ENCODE data around the gene TTC24.

Gene TTC24

GRCh38 chr1:156553860-156554485 is 25.6 kb upstream of the TTC24 start:
- DNase-seq (ENCODE audit: low spot score) (no peak), FAIRE-seq (no peak)

GRCh38 chr1:156554971-156555370 is 24.6 kb upstream of the TTC24 start:
- DNase-seq (ENCODE audit: low spot score) = no peak
- no peak for FAIRE-seq

- FAIRE-seq = no peak
- DNase-seq (ENCODE audit: low spot score) = no peak
Measured at GRCh38 chr1:156555715-156556114, 23.8 kb upstream of the TTC24 start.

- FAIRE-seq (no peak), DNase-seq (ENCODE audit: low spot score) (no peak)
Measured at GRCh38 chr1:156556354-156556753, 23.2 kb upstream of the TTC24 start.

GRCh38 chr1:156559086-156559796 is 20.3 kb upstream of the TTC24 start:
- FAIRE-seq = no peak
- no peak for DNase-seq (ENCODE audit: low spot score)

- FAIRE-seq = no peak
- DNase-seq (ENCODE audit: low spot score) = peak; percentile 14
Measured at GRCh38 chr1:156559797-156560385, 19.6 kb upstream of the TTC24 start.

GRCh38 chr1:156560585-156561163 is 18.8 kb upstream of the TTC24 start:
- FAIRE-seq = no peak
- no peak for DNase-seq (ENCODE audit: low spot score)

- FAIRE-seq = no peak
- DNase-seq (ENCODE audit: low spot score) = no peak
Measured at GRCh38 chr1:156565519-156565918, 14.0 kb upstream of the TTC24 start.

GRCh38 chr1:156566436-156566835 is 13.1 kb upstream of the TTC24 start:
- FAIRE-seq (no peak), DNase-seq (ENCODE audit: low spot score) (no peak)

GRCh38 chr1:156571261-156571852 is 8.2 kb upstream of the TTC24 start:
- DNase-seq (ENCODE audit: low spot score) (peak; percentile 81), FAIRE-seq (peak; percentile 56)

GRCh38 chr1:156571919-156572662 is 7.4 kb upstream of the TTC24 start, which contains the start of gene IQGAP3:
IQGAP3 (minus strand) TSS chr1:156572565; CDS start chr1:156572529, 36 bp downstream.
- FAIRE-seq = no peak
- peak; percentile 71 for DNase-seq (ENCODE audit: low spot score)

GRCh38 chr1:156572663-156573018 is 6.9 kb upstream of the TTC24 start:
- DNase-seq (ENCODE audit: low spot score) (no peak), FAIRE-seq (no peak)

- FAIRE-seq (no peak), DNase-seq (ENCODE audit: low spot score) (no peak)
Measured at GRCh38 chr1:156574039-156574633, 5.4 kb upstream of the TTC24 start.

- DNase-seq (ENCODE audit: low spot score) (no peak), FAIRE-seq (no peak)
Measured at GRCh38 chr1:156577550-156577949, 2.0 kb upstream of the TTC24 start.

GRCh38 chr1:156578055-156578454 is 1.5 kb upstream of the TTC24 start:
- DNase-seq (ENCODE audit: low spot score) = no peak
- no peak for FAIRE-seq

- no peak for FAIRE-seq
- no peak for DNase-seq (ENCODE audit: low spot score)
Measured at GRCh38 chr1:156581661-156582387, 2.3 kb downstream of the TTC24 start.

GRCh38 chr1:156582388-156583017 is 3.0 kb downstream of the TTC24 start:
- DNase-seq (ENCODE audit: low spot score) (no peak), FAIRE-seq (no peak)

- FAIRE-seq (peak; percentile 15), DNase-seq (ENCODE audit: low spot score) (peak; percentile 70)
Measured at GRCh38 chr1:156583821-156584622, 4.5 kb downstream of the TTC24 start.

GRCh38 chr1:156584813-156585212 is 5.3 kb downstream of the TTC24 start:
- no peak for DNase-seq (ENCODE audit: low spot score)
- FAIRE-seq = no peak
